ENCODE results near the gene KRT16. TPM values are rescaled to one million over a fixed set of nuclear protein-coding genes. Genes with fewer than 3 reads are reported as not detected.
"Not testable (repeated sequence)": the region's sequence is repeated elsewhere in the genome, so short reads cannot be mapped to it uniquely, and the experiment has no call there.

KRT16 gene
- total RNA-seq, 1 donor from 2014 or later, result not detected

DNA sequence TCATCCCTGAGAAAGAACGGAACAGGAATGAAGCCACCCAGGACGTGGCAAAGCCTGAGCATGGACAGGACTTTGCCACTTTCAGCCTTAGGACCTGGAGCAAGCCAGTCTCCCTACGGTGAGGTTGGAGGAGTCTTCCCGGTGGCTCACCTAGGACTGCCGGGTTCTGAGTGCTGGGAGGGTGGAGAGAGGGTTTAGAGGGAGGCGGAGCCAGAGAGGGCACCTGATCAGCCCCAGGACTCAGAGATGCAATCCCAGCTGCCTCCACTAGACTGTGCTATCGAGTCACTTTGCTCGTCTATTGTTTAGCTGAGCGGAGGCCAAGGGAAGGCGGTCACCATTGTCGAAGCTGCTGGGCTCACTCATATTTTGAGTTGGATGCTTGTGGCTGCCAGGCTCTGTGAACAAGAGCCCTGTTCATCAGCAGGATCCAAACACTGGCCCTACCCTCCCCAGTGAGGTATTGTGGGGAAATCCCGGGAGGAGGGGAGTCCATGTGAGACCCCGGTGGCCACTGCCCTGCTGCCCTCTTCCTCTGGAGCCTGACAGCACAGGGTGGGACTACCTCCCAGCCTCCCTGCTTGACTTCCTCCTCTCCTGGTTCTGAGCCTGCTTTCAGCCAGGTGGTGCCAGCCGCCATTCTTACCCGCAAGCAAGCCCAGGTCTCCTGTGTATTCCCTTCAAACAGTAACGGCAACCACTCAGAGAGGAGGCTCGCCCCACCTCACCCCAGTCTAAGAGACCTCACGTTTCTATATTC is 32.9 kb downstream of the KRT16 start:
- DNase-seq (ENCODE audit: low spot score), result peak; percentile 91
- H4K20me1 ChIP-seq (ENCODE audit: low read depth), result no peaks in the 10 kb centered on the region
- H3K4me3 ChIP-seq, result no peak overlapping the region
- Mint-ChIP-seq H3K27me3 (ENCODE audit: insufficient read depth, low read depth) (peaks cover 11% of the 10 kb centered on the region), H3K9me3 (peaks cover 3% of the 10 kb centered on the region), H3K4me3 (peak overlapping the region; percentile 52), H3K27ac (no peak overlapping the region), H3K4me1 (no peaks in the 10 kb centered on the region), H3K36me3 (no peaks in the 10 kb centered on the region)
- H3K36me3 ChIP-seq, result no peaks in the 10 kb centered on the region
- no peak overlapping the region for H3K9ac ChIP-seq
- H3K79me2 ChIP-seq (ENCODE audit: low read depth), result no peaks in the 10 kb centered on the region
- TF ChIP-seq, protein P1, sequence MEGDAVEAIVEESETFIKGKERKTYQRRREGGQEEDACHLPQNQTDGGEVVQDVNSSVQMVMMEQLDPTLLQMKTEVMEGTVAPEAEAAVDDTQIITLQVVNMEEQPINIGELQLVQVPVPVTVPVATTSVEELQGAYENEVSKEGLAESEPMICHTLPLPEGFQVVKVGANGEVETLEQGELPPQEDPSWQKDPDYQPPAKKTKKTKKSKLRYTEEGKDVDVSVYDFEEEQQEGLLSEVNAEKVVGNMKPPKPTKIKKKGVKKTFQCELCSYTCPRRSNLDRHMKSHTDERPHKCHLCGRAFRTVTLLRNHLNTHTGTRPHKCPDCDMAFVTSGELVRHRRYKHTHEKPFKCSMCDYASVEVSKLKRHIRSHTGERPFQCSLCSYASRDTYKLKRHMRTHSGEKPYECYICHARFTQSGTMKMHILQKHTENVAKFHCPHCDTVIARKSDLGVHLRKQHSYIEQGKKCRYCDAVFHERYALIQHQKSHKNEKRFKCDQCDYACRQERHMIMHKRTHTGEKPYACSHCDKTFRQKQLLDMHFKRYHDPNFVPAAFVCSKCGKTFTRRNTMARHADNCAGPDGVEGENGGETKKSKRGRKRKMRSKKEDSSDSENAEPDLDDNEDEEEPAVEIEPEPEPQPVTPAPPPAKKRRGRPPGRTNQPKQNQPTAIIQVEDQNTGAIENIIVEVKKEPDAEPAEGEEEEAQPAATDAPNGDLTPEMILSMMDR (IDR thresholded peaks at IDR 0.05), result peak; percentile 76
- no peak for TF ChIP-seq EZH2phosphoT487 (IDR thresholded peaks at IDR 0.05)
- no peak overlapping the region for H3K27ac ChIP-seq
- H3K4me2 ChIP-seq, result peak overlapping the region; percentile 63
- no peaks in the 10 kb centered on the region for H3K27me3 ChIP-seq
- H3F3A ChIP-seq (ENCODE audit: low read depth), result no peaks in the 10 kb centered on the region
- peak overlapping the region; percentile 94 for H2AFZ ChIP-seq (replicated peaks)
- H3K4me1 ChIP-seq, result peaks cover 4% of the 10 kb centered on the region
- no peaks in the 10 kb centered on the region for H3K9me3 ChIP-seq (ENCODE audit: low read depth)

DNA sequence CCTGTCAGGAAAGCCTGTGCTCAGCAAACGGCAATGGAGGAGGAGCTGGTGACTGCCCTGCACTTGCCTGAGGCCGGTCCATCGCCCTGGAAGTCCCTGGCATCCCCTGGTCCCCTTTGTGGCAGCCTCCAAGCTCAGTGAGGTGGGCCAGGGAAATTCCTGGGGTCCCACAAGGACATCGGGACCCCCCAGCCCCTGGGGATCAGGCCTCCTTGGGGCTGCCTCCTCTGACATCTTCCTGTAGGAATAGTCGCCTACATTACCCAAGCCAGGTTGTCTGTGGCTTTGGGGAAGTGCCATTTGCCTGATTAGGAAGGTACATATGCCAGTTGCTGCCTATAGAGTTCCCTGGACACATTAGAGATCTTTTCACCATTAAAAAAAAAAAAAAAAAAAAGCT is 33.6 kb downstream of the KRT16 start:
- Histone ChIP-seq H3K4me3 (no peak overlapping the region), H3K9ac (no peak overlapping the region), H3K79me2 (ENCODE audit: low read depth) (no peaks in the 10 kb centered on the region), H3K27me3 (no peaks in the 10 kb centered on the region), H4K20me1 (ENCODE audit: low read depth) (no peaks in the 10 kb centered on the region), H3K36me3 (no peaks in the 10 kb centered on the region), H3F3A (ENCODE audit: low read depth) (no peaks in the 10 kb centered on the region), H2AFZ (replicated peaks) (no peak overlapping the region), H3K27ac (no peak overlapping the region), H3K4me2 (no peak overlapping the region), H3K4me1 (peaks cover 4% of the 10 kb centered on the region), H3K9me3 (ENCODE audit: low read depth) (no peaks in the 10 kb centered on the region)
- DNase-seq (ENCODE audit: low spot score), result no peak
- H3K4me1 Mint-ChIP-seq, result no peaks in the 10 kb centered on the region
- H3K9me3 Mint-ChIP-seq, result peaks cover 3% of the 10 kb centered on the region
- H3K36me3 Mint-ChIP-seq, result no peaks in the 10 kb centered on the region
- H3K27me3 Mint-ChIP-seq (ENCODE audit: insufficient read depth, low read depth), result peaks cover 11% of the 10 kb centered on the region
- TF ChIP-seq EZH2phosphoT487 (IDR thresholded peaks at IDR 0.05), result no peak
- TF ChIP-seq EZH2 (IDR thresholded peaks at IDR 0.05), result no peak
- TF ChIP-seq, protein P1 (IDR thresholded peaks at IDR 0.05), result no peak
- H3K4me3 Mint-ChIP-seq, result no peak overlapping the region
- no peak overlapping the region for H3K27ac Mint-ChIP-seq

DNA sequence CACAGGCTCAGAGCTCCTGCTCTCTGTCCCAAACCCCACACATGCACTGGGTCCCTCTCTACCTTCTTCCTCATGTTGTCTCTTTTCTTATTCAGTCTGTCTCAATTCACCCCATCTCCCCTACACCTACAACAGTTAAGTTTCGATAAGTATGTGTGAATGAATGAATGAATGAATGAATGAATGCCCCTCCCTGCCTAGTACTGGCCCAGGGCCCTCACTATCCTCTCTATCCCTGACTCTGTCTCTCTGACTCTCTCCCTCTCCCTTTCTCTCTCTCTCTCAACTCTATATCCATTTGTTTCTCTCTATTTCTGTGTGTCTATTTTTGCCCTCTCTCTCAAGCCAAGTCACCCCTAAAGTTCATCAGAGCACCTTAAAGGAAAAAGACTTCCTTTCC is 34.0 kb downstream of the KRT16 start:
- no peaks in the 10 kb centered on the region for H3K27me3 ChIP-seq
- no peak for DNase-seq (ENCODE audit: low spot score)
- H3K4me3 ChIP-seq, result no peak overlapping the region
- H3K9me3 Mint-ChIP-seq, result peaks cover 3% of the 10 kb centered on the region
- peaks cover 4% of the 10 kb centered on the region for H3K4me1 ChIP-seq
- no peaks in the 10 kb centered on the region for H4K20me1 ChIP-seq (ENCODE audit: low read depth)
- H3K9ac ChIP-seq, result no peak overlapping the region
- no peak overlapping the region for H3K27ac Mint-ChIP-seq
- H3K79me2 ChIP-seq (ENCODE audit: low read depth), result no peaks in the 10 kb centered on the region
- H3K36me3 ChIP-seq, result no peaks in the 10 kb centered on the region
- H3K27me3 Mint-ChIP-seq (ENCODE audit: insufficient read depth, low read depth), result peaks cover 11% of the 10 kb centered on the region
- no peak overlapping the region for H3K27ac ChIP-seq
- H2AFZ ChIP-seq (replicated peaks), result no peak overlapping the region
- H3K4me1 Mint-ChIP-seq, result no peaks in the 10 kb centered on the region
- no peak overlapping the region for H3K4me3 Mint-ChIP-seq
- no peaks in the 10 kb centered on the region for H3F3A ChIP-seq (ENCODE audit: low read depth)
- H3K4me2 ChIP-seq, result no peak overlapping the region
- no peaks in the 10 kb centered on the region for H3K9me3 ChIP-seq (ENCODE audit: low read depth)
- TF ChIP-seq EZH2phosphoT487 (IDR thresholded peaks at IDR 0.05), result no peak
- no peaks in the 10 kb centered on the region for H3K36me3 Mint-ChIP-seq

DNA sequence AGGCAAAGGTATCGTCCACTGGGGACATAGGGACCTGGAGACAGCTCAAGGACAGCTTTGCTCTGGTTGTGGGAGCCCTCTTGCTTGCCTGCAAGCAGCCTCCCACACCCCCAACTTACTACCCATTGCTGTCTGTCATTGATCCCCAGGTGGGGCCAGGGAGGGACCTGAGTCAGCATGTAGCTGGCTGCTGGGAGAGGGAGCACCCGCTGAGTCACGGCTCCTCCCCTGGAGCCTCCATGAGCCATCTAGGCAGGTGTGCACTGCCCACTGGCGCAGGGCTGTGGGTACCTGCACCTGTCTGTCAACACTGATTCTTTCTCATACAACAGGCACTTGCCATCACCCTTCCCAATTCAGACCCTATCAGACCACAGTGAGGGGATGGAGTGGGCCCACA is 35.8 kb downstream of the KRT16 start:
- H4K20me1 ChIP-seq (ENCODE audit: low read depth); H3K27ac ChIP-seq; H3K4me3 Mint-ChIP-seq; H3K4me2 ChIP-seq; H3K4me1 Mint-ChIP-seq; H3K36me3 Mint-ChIP-seq; H3K27ac Mint-ChIP-seq; H3K27me3 ChIP-seq; H3K9ac ChIP-seq; H3K4me1 ChIP-seq; H3F3A ChIP-seq (ENCODE audit: low read depth); H3K9me3 Mint-ChIP-seq; DNase-seq (ENCODE audit: low spot score); H2AFZ ChIP-seq (replicated peaks); H3K79me2 ChIP-seq (ENCODE audit: low read depth); H3K36me3 ChIP-seq; H3K9me3 ChIP-seq (ENCODE audit: low read depth); H3K4me3 ChIP-seq; H3K27me3 Mint-ChIP-seq (ENCODE audit: insufficient read depth, low read depth): not testable (repeated sequence)
